Measurements from ENCODE around the gene APOB.

The APOB gene

GRCh38 chr2:21047141-21048009, 3.5 kb upstream of the APOB start:
- no peak for DNase-seq

GRCh38 chr2:21046506-21046905, 2.6 kb upstream of the APOB start:
- DNase-seq: no peak

- no peak for DNase-seq
These were observed 960 bp upstream of the APOB start for GRCh38 chr2:21044694-21045371.

- DNase-seq: peak; percentile 38
These were observed 722 bp downstream of the APOB start for GRCh38 chr2:21042958-21043743.

GRCh38 chr2:21042708-21042957, 1.2 kb downstream of the APOB start:
- no peak for DNase-seq

GRCh38 chr2:21041943-21042707, 1.7 kb downstream of the APOB start:
- DNase-seq: no peak

- no peak for DNase-seq
These were observed 2.4 kb downstream of the APOB start for GRCh38 chr2:21041462-21041861.

GRCh38 chr2:21040468-21041377, 3.1 kb downstream of the APOB start:
- no peak for DNase-seq

- DNase-seq: no peak
These were observed 3.9 kb downstream of the APOB start for GRCh38 chr2:21039979-21040467.

GRCh38 chr2:21039080-21039556, 4.8 kb downstream of the APOB start:
- no peak for DNase-seq

GRCh38 chr2:21038403-21039073, 5.3 kb downstream of the APOB start:
- no peak for DNase-seq

GRCh38 chr2:21037671-21038108, 6.2 kb downstream of the APOB start:
- no peak for DNase-seq

GRCh38 chr2:21036708-21037670, 6.9 kb downstream of the APOB start:
- DNase-seq: no peak

- DNase-seq: no peak
These were observed 7.7 kb downstream of the APOB start for GRCh38 chr2:21035974-21036707.

- DNase-seq: no peak
These were observed 8.4 kb downstream of the APOB start for GRCh38 chr2:21035282-21035973.

GRCh38 chr2:21034972-21035279, 8.9 kb downstream of the APOB start:
- DNase-seq: no peak

- no peak for DNase-seq
These were observed 9.5 kb downstream of the APOB start for GRCh38 chr2:21034156-21034971.
